HCT116 (cell line): ENCODE data around the gene PHF1. TPM values are rescaled to one million over a fixed set of nuclear protein-coding genes. Genes with fewer than 3 reads are reported as not detected.
A peak's percentile ranks its signal among the peaks of the same experiment; 100 is the strongest.

ENCODE experiments used
- CEBPB ChIP-seq: IDR thresholded peaks from 2 replicates; pipeline ENCODE4 v1.6.1; 2012; ENCODE audit warnings: low read depth
- EZH2 ChIP-seq: fragments of 200-600 bp; sonication (generic); IDR thresholded peaks from 2 replicates; pipeline ENCODE4 v1.6.1; 2017; ENCODE audit warnings: antibody characterized with exemption, mixed run types
- EZH2phosphoT487 ChIP-seq: fragments of 200-600 bp; IDR thresholded peaks from 2 replicates; pipeline ENCODE4 v1.6.1; 2018; ENCODE audit warnings: antibody characterized with exemption, borderline replicate concordance
- JUND ChIP-seq: IDR thresholded peaks from 2 replicates; pipeline ENCODE4 v1.6.1; 2012
- SIN3A ChIP-seq: IDR thresholded peaks from 2 replicates; pipeline ENCODE4 v1.6.1; 2012; ENCODE audit warnings: low read depth
- SP1 ChIP-seq: IDR thresholded peaks from 2 replicates; pipeline ENCODE4 v1.6.1; 2012; ENCODE audit warnings: low read depth
- ZFX ChIP-seq: fragments of 450-650 bp; IDR thresholded peaks from 2 replicates; pipeline ENCODE4 v1.6.1; 2017
- ZNF274 ChIP-seq: fragments of 200-500 bp; sonication (Bioruptor generic); IDR thresholded peaks from 2 replicates; pipeline ENCODE4 v1.6.1; 2014; ENCODE audit warnings: mild to moderate bottlenecking, low read depth, low read length, inconsistent platforms
- total RNA-seq: library from RNA; stranded (reverse); gene quantifications from one replicate; pipeline ENCODE4 v1.2.1, GENCODE V29; 2021; ENCODE audit not compliant: unreplicated experiment
- TF ChIP-seq, protein P1 (sequence below): IDR thresholded peaks from 2 replicates; pipeline ENCODE4 v1.6.1; 2011; ENCODE audit warnings: mild to moderate bottlenecking, low read length, moderate library complexity; ENCODE audit not compliant: insufficient replicate concordance; ENCODE audit errors: extremely low read depth
- TF ChIP-seq, protein P2 (sequence below), 3 experiments: fragments of 200-600 bp in 1 of 3; sonication (generic) in 1 of 3; IDR thresholded peaks in 2 of 3; conservative IDR thresholded peaks in 1 of 3; 2 replicates each; pipeline ENCODE4 v1.5.1; 2012 to 2017; ENCODE audit warnings: low read depth in 2 of 3, low read length in 2 of 3, antibody characterized with exemption in 1 of 3, borderline replicate concordance in 1 of 3, control low read depth in 1 of 3, mild to moderate bottlenecking in 1 of 3, mixed read lengths in 1 of 3, mixed run types in 1 of 3, moderate library complexity in 1 of 3; ENCODE audit not compliant: insufficient read depth in 1 of 3
- TF ChIP-seq, protein P3 (sequence below): IDR thresholded peaks from 2 replicates; pipeline ENCODE4 v1.6.1; 2012

The PHF1 gene
- total RNA-seq, 1 experiment from 2014 or later, result 40.2 TPM

DNA sequence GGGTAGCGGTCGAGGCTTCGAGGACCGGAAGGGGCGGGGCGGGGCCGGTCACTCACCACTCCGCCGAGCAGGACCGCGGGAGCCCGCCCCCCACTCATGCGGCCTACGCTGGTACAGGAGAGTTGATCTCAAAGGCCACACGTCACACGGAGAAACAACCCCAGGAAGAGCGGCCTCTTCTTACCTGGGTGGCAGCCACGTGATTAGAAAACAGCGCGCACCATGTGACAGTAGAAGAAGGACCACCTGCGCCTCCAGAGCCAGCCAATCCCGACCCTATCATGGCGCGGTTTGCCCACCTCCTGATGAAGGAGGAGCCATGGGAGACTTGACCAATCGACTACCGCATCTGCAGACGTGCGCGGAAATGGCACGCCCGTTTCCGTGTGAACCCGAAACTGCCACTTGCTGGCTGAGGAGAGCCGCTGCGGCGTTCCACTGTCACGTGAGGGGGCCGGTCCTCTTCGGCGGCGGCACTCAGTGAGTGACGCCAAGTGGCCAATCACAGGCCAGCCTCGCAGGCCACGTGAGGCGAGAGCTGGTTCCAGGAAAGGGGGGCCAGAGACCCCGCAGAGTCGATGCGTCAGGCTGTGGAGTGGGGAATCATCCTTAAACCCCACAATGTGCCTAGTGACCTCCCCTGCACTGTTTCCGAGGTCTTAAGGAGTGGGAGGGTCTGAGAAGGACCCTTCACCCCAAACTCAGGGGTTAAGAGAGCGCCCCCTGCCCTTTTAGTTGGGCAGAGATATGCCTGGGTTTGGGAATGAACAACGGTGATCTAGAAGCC lies 7.3 kb downstream of the PHF1 start, which contains the start of gene CUTA (continued):
- TF ChIP-seq ZNF274, result no peak
- no peak for TF ChIP-seq SIN3A
- TF ChIP-seq, protein P1, sequence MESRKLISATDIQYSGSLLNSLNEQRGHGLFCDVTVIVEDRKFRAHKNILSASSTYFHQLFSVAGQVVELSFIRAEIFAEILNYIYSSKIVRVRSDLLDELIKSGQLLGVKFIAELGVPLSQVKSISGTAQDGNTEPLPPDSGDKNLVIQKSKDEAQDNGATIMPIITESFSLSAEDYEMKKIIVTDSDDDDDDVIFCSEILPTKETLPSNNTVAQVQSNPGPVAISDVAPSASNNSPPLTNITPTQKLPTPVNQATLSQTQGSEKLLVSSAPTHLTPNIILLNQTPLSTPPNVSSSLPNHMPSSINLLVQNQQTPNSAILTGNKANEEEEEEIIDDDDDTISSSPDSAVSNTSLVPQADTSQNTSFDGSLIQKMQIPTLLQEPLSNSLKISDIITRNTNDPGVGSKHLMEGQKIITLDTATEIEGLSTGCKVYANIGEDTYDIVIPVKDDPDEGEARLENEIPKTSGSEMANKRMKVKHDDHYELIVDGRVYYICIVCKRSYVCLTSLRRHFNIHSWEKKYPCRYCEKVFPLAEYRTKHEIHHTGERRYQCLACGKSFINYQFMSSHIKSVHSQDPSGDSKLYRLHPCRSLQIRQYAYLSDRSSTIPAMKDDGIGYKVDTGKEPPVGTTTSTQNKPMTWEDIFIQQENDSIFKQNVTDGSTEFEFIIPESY, result no peak
- TF ChIP-seq, protein P2, sequence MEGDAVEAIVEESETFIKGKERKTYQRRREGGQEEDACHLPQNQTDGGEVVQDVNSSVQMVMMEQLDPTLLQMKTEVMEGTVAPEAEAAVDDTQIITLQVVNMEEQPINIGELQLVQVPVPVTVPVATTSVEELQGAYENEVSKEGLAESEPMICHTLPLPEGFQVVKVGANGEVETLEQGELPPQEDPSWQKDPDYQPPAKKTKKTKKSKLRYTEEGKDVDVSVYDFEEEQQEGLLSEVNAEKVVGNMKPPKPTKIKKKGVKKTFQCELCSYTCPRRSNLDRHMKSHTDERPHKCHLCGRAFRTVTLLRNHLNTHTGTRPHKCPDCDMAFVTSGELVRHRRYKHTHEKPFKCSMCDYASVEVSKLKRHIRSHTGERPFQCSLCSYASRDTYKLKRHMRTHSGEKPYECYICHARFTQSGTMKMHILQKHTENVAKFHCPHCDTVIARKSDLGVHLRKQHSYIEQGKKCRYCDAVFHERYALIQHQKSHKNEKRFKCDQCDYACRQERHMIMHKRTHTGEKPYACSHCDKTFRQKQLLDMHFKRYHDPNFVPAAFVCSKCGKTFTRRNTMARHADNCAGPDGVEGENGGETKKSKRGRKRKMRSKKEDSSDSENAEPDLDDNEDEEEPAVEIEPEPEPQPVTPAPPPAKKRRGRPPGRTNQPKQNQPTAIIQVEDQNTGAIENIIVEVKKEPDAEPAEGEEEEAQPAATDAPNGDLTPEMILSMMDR (IDR thresholded peaks at IDR 0.05 in 2 of 3, conservative IDR thresholded peaks at IDR 0.05 in 1 of 3; ENCODE audit: borderline replicate concordance in 1 of 3, insufficient read depth in 1 of 3, low read depth in 2 of 3, low read length in 2 of 3), result peak in 2 of 3 experiments; percentile 48 to 60; a peak in 4 of 6 replicates
- TF ChIP-seq JUND, result no peak
- TF ChIP-seq SP1, result no peak
- TF ChIP-seq EZH2, result no peak
- no peak for TF ChIP-seq ZFX
- no peak for TF ChIP-seq CEBPB
- TF ChIP-seq, protein P3, sequence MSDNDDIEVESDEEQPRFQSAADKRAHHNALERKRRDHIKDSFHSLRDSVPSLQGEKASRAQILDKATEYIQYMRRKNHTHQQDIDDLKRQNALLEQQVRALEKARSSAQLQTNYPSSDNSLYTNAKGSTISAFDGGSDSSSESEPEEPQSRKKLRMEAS, result no peak
- TF ChIP-seq EZH2phosphoT487, result no peak
